Heart right ventricle (tissue), 16 donors: ENCODE measurements around the gene KRTAP12-1. TPM values are rescaled to one million over a fixed set of nuclear protein-coding genes. Genes with fewer than 3 reads are reported as not detected.
A peak's percentile ranks its signal among the peaks of the same experiment; 100 is the strongest.

Source experiments
- ATAC-seq, 8 donors: fragments of 200-7000 bp; cut with Tn5 transposase; one replicate each; pipeline ENCODE4 v1.9.1; 2020; ENCODE audit warnings: mild to moderate bottlenecking in 8 of 8, moderate library complexity in 8 of 8, moderate number of reproducible peaks in 1 of 8
- DNase-seq, 2 donors: peaks; one replicate each; pipeline ENCODE4 v3.0.0-alpha.2; 2020
- H3K27ac ChIP-seq, 10 donors: fragments of 200-600 bp; sonication (generic) in 2 of 10; one replicate each; pipeline versions ENCODE4 v1.5.0 to v1.8.0; 2020 to 2022; ENCODE audit warnings: mild to moderate bottlenecking in 3 of 10
- H3K27me3 ChIP-seq, 7 donors: fragments of 200-600 bp; one replicate each; pipeline ENCODE4 v1.8.0; 2021 to 2022; ENCODE audit warnings: mild to moderate bottlenecking in 2 of 7
- H3K36me3 ChIP-seq, 9 donors: fragments of 200-600 bp; sonication (generic) in 1 of 9; one replicate each; pipeline versions ENCODE4 v1.5.0 to v1.8.0; 2020 to 2022; ENCODE audit warnings: mild to moderate bottlenecking in 2 of 9
- H3K4me1 ChIP-seq, 9 donors: fragments of 200-600 bp; sonication (generic) in 1 of 9; one replicate each; pipeline versions ENCODE4 v1.5.0 to v1.8.0; 2020 to 2022; ENCODE audit warnings: mild to moderate bottlenecking in 4 of 9
- H3K4me3 ChIP-seq, 10 donors: fragments of 200-600 bp; sonication (generic) in 2 of 10; one replicate each; pipeline versions ENCODE4 v1.5.0 to v1.8.0; 2020 to 2022; ENCODE audit warnings: mild to moderate bottlenecking in 7 of 10, moderate library complexity in 2 of 10
- H3K9me3 ChIP-seq, 11 donors: fragments of 200-600 bp in 10 of 11; sonication (generic) in 2 of 11; one replicate each; pipeline versions ENCODE4 v1.5.0 to v1.8.0; 2013 to 2022; ENCODE audit warnings: mild to moderate bottlenecking in 2 of 11, control low read depth in 1 of 11, moderate library complexity in 1 of 11
- CTCF ChIP-seq, 9 donors: fragments of 200-600 bp; sonication (generic) in 2 of 9; IDR thresholded peaks; one replicate each; pipeline versions ENCODE4 v1.5.0 to v1.8.0; 2021 to 2022; ENCODE audit warnings: antibody characterized with exemption in 9 of 9, mild to moderate bottlenecking in 5 of 9, moderate library complexity in 1 of 9
- WGBS, 2 donors: extraction: QIAGEN DNeasy Blood & Tissue Kit; methylation state at CpG; one replicate each; pipeline ENCODE4 v1.1.7; 2013; ENCODE audit warnings: inconsistent platforms in 1 of 2; 5-methylcytosine and 5-hydroxymethylcytosine counted together
- intact Hi-C, 10 donors: fragments of 100-400 bp; cut with DNase I; formaldehyde crosslinking; loops; one replicate each; pipeline versions ENCODE4 v1.11.1 to v1.14.2; 2022
- polyA plus RNA-seq, 2 donors: library from polyadenylated mRNA; stranded (reverse); fragments of 200-250 nt; gene quantifications; one replicate each; pipeline ENCODE4 v1.2.3, GENCODE V29; 2013
- total RNA-seq, 10 donors: library from RNA; stranded (reverse); fragmentation: NEBNext Ultra II Directional in 3 of 10; extraction: Animal tissue kit (Norgen Biotek cat#: 25700) in 3 of 10; gene quantifications; one replicate each; pipeline versions ENCODE4 v1.2.1 to v1.2.4, GENCODE V29; 2021 to 2023
- donor health status: Arrhythmogenic right ventricular cardiomyopathy.
- donor health status: ischemic (EF 13 %, LVEDD 7.1; RV severe dilation, severe dysfunction).
- donor health status: healthy with polysubstance abuse.
- donor health status: DM: no; HTN: yes; CAD: no.
- donor health status: DM: no; HTN: no; CAD: no.
- donor health status: ischemic (EF 25% LVEDD 6.9; RV normal size, moderate dysfunction).
- donor health status: ischemic (EF 25% LVEDD 5.7; RV mildly dilated, moderate dysfunction).
- donor health status: healthy.
- donor health status: DM: yes; HTN: yes; CAD: no.
- donor health status: Ischemic cardiomyopathy.
- donor health status: ischemic (EF 35%, LVEDD 5.7; RV mildly dilated, moderate dysfunction).
- donor health status: nonischemic (EF 11% LVEDD 7.7; RV severe dilation, severe dysfunction).
- donor health status: DM: yes; HTN: yes; CAD: no.
- donor health status: PGD.
- donor health status: ischemic (EF 29% LVEDD 5.4; RV normal size, mild dysfunction).
- donor health status: nonischemic (EF 23%, LVEDD 6.1; RV moderate dilation, normal function).

Gene KRTAP12-1
- total and polyA plus RNA-seq, 12 donors = not detected

GRCh38 chr21:44658913-44659595, 22.9 kb downstream of the KRTAP12-1 start:
- intact Hi-C loops = no loop called here
- TF ChIP-seq CTCF (IDR thresholded peaks at IDR 0.05) = no peak
- WGBS, 2 donors = 55 to 59% methylated on average over 11 of the region's 11 CpGs
- DNase-seq (no peak), ATAC-seq (no peak)
- Histone ChIP-seq H3K27ac (peak overlapping the region in 1 of 10 donors; percentile 76), H3K4me1 (no peaks in the 10 kb centered on the region), H3K36me3 (no peaks in the 10 kb centered on the region), H3K27me3 (peaks cover 0 to 28% (median 0%) of the 10 kb centered on the region in 7 donors), H3K4me3 (no peak overlapping the region), H3K9me3 (peaks cover 0 to 28% (median 4%) of the 10 kb centered on the region in 11 donors)

GRCh38 chr21:44658541-44658910, 23.4 kb downstream of the KRTAP12-1 start:
- H3K27ac ChIP-seq = peak overlapping the region in 1 of 10 donors; percentile 76
- H3K4me1 ChIP-seq = no peaks in the 10 kb centered on the region
- no peak for ATAC-seq
- peaks cover 0 to 32% (median 0%) of the 10 kb centered on the region in 7 donors for H3K27me3 ChIP-seq
- no peak for TF ChIP-seq CTCF (IDR thresholded peaks at IDR 0.05)
- DNase-seq = no peak
- peaks cover 0 to 23% (median 4%) of the 10 kb centered on the region in 11 donors for H3K9me3 ChIP-seq
- no peak overlapping the region for H3K4me3 ChIP-seq
- 83 to 84% methylated on average over 5 of the region's 5 CpGs for WGBS, 2 donors
- no peaks in the 10 kb centered on the region for H3K36me3 ChIP-seq
- intact Hi-C loops = no loop called here

- intact Hi-C loops = no loop called here
- H3K36me3 ChIP-seq = no peaks in the 10 kb centered on the region
- TF ChIP-seq CTCF (IDR thresholded peaks at IDR 0.05) = no peak
- 73 to 76% methylated on average over 26 of the region's 26 CpGs for WGBS, 2 donors
- ATAC-seq (peak in 1 of 8 donors; percentile 34), DNase-seq (no peak)
- H3K4me1 ChIP-seq = no peaks in the 10 kb centered on the region
- no peak within 1 kb of the TSS for H3K4me3 ChIP-seq
- H3K9me3 ChIP-seq = peaks cover 0 to 20% (median 4%) of the 10 kb centered on the region in 11 donors
- H3K27me3 ChIP-seq = peaks cover 0 to 32% (median 0%) of the 10 kb centered on the region in 7 donors
- H3K27ac ChIP-seq = peak within 1 kb of the TSS in 1 of 10 donors; percentile 76
These were observed 24.1 kb downstream of the KRTAP12-1 start, which contains the start of gene KRTAP12-3 for GRCh38 chr21:44657635-44658540. KRTAP12-3 (plus strand) TSS chr21:44657932; CDS start chr21:44657980, 48 bp downstream.

- Histone ChIP-seq H3K4me3 (no peak overlapping the region), H3K4me1 (no peaks in the 10 kb centered on the region), H3K27me3 (peaks cover 0 to 32% (median 0%) of the 10 kb centered on the region in 7 donors), H3K36me3 (no peaks in the 10 kb centered on the region), H3K9me3 (peaks cover 0 to 20% (median 4%) of the 10 kb centered on the region in 11 donors), H3K27ac (peak overlapping the region in 1 of 10 donors; percentile 76)
- no peak for TF ChIP-seq CTCF (IDR thresholded peaks at IDR 0.05)
- DNase-seq = no peak
- 85 to 87% methylated on average over 1 of the region's 1 CpG for WGBS, 2 donors
- no peak for ATAC-seq
- intact Hi-C loops = no loop called here
These were observed 25.1 kb downstream of the KRTAP12-1 start for GRCh38 chr21:44656868-44657267.
